Measurements from ENCODE around the gene TESK1. TPM values are rescaled to one million over a fixed set of nuclear protein-coding genes. Genes with fewer than 3 reads are reported as not detected.
"Not testable (repeated sequence)": the region's sequence is repeated elsewhere in the genome, so short reads cannot be mapped to it uniquely, and the experiment has no call there.

Gene TESK1
- total RNA-seq, 2 experiments from 2014 or later = 47.9 to 51.6 TPM

GRCh38 chr9:35577486-35577885, 27.6 kb upstream of the TESK1 start:
- ChIA-PET CTCF (no interaction called here), POLR2A (interaction anchor here (0.6 kb wide), 1 partner anchor 80 kb away, joined by 6 read pairs; the partner anchor contains the start of genes CCDC107 and RMRP)

GRCh38 chr9:35579130-35579529, 25.9 kb upstream of the TESK1 start:
- POLR2A ChIA-PET = no interaction called here
- CTCF ChIA-PET = no interaction called here

GRCh38 chr9:35579659-35580227, 25.3 kb upstream of the TESK1 start:
- CTCF ChIA-PET, POLR2A ChIA-PET: not testable (repeated sequence)

- POLR2A ChIA-PET, CTCF ChIA-PET: not testable (repeated sequence)
These were observed 21.5 kb upstream of the TESK1 start for GRCh38 chr9:35583521-35583920.

GRCh38 chr9:35584681-35585080, 20.4 kb upstream of the TESK1 start:
- POLR2A ChIA-PET, CTCF ChIA-PET: not testable (repeated sequence)

GRCh38 chr9:35588506-35588905, 16.6 kb upstream of the TESK1 start:
- CTCF ChIA-PET = interaction anchor here (0.6 to 1.8 kb wide), 3 partner anchors 10 to 257 kb away, joined by 3 to 4 read pairs (median 3); no protein-coding TSS in a partner anchor
- POLR2A ChIA-PET = not testable (repeated sequence)

- ChIA-PET CTCF (interaction anchor here (0.7 kb wide), 1 partner anchor 645 kb away, joined by 3 read pairs; no protein-coding TSS in a partner anchor), POLR2A (interaction anchor here (0.7 kb wide), 1 partner anchor 222 kb away, joined by 3 read pairs; no protein-coding TSS in a partner anchor)
These were observed 11.5 kb upstream of the TESK1 start for GRCh38 chr9:35593581-35593980.

- ChIA-PET POLR2A (no interaction called here), CTCF (no interaction called here)
These were observed 10.6 kb upstream of the TESK1 start for GRCh38 chr9:35594471-35594870.

- POLR2A ChIA-PET, CTCF ChIA-PET: not testable (repeated sequence)
These were observed 8.2 kb upstream of the TESK1 start for GRCh38 chr9:35596907-35597306.

GRCh38 chr9:35598866-35599590, 6.0 kb upstream of the TESK1 start:
- ChIA-PET POLR2A (interaction anchor here (1.0 kb wide), 1 partner anchor 487 kb away, joined by 3 read pairs; no protein-coding TSS in a partner anchor), CTCF (interaction anchor here (0.9 to 2.2 kb wide), 3 partner anchors 11 to 59 kb away, joined by 3 to 7 read pairs (median 4); partner anchors contain the start of genes CCDC107 and RMRP)

- CTCF ChIA-PET = interaction anchor here (0.9 to 2.2 kb wide), 2 partner anchors 48 to 58 kb away, joined by 3 to 7 read pairs; partner anchors contain the start of genes CCDC107 and RMRP
These were observed 5.1 kb upstream of the TESK1 start for GRCh38 chr9:35599763-35600604.

GRCh38 chr9:35603506-35603985, 1.5 kb upstream of the TESK1 start:
- ChIA-PET POLR2A (interaction anchor here (0.6 to 1.8 kb wide), 6 partner anchors 14 to 55 kb away, joined by 3 to 6 read pairs (median 4); partner anchors contain the start of genes CCDC107, RMRP and SIT1), CTCF (interaction anchor here (0.8 to 2.1 kb wide), 12 partner anchors 9 to 129 kb away, joined by 3 to 17 read pairs (median 4); no protein-coding TSS in a partner anchor)

More at GRCh38 chr9:35599763-35600604, 5.1 kb upstream of the TESK1 start:
- POLR2A ChIA-PET = interaction anchor here (1.0 kb wide), 1 partner anchor 488 kb away, joined by 3 read pairs; no protein-coding TSS in a partner anchor

- ChIA-PET POLR2A (interaction anchor here (0.6 to 1.8 kb wide), 8 partner anchors 13 to 144 kb away, joined by 3 to 6 read pairs (median 4); partner anchors contain the start of genes CCDC107, RMRP and SIT1), CTCF (interaction anchor here (0.8 to 2.1 kb wide), 13 partner anchors 8 to 129 kb away, joined by 3 to 17 read pairs (median 4); no protein-coding TSS in a partner anchor)
These were observed 980 bp upstream of the TESK1 start for GRCh38 chr9:35603986-35604577.

GRCh38 chr9:35605351-35606137, 482 bp downstream of the TESK1 start:
- POLR2A ChIA-PET = interaction anchor here (0.9 to 1.0 kb wide), 3 partner anchors 12 to 51 kb away, joined by 3 to 4 read pairs (median 3); no protein-coding TSS in a partner anchor
- CTCF ChIA-PET = interaction anchor here (0.7 to 2.1 kb wide), 5 partner anchors 10 to 40 kb away, joined by 3 to 17 read pairs (median 3); no protein-coding TSS in a partner anchor

- CTCF ChIA-PET = interaction anchor here (0.7 to 1.0 kb wide), 3 partner anchors 11 to 40 kb away, joined by 3 read pairs; no protein-coding TSS in a partner anchor
- POLR2A ChIA-PET = interaction anchor here (0.9 to 1.0 kb wide), 2 partner anchors 11 to 51 kb away, joined by 3 to 4 read pairs; no protein-coding TSS in a partner anchor
These were observed 1.1 kb downstream of the TESK1 start for GRCh38 chr9:35606138-35606504.

GRCh38 chr9:35606726-35607125, 1.7 kb downstream of the TESK1 start:
- POLR2A ChIA-PET = no interaction called here
- CTCF ChIA-PET = interaction anchor here (0.5 to 1.0 kb wide), 2 partner anchors 19 to 39 kb away, joined by 3 read pairs; no protein-coding TSS in a partner anchor

GRCh38 chr9:35608221-35608620, 3.2 kb downstream of the TESK1 start:
- ChIA-PET POLR2A (interaction anchor here (0.5 to 0.6 kb wide), 2 partner anchors 24 to 649 kb away, joined by 4 read pairs; no protein-coding TSS in a partner anchor), CTCF (interaction anchor here (1.2 to 1.8 kb wide), 2 partner anchors 9 to 37 kb away, joined by 3 to 6 read pairs; no protein-coding TSS in a partner anchor)

Measured in activated CD8-positive, alpha-beta memory T cell treated with anti-CD3 and anti-CD28 coated beads for 36 hours (primary cell).